ENCODE measurements around the gene KLF13. TPM values are rescaled to one million over a fixed set of nuclear protein-coding genes. Genes with fewer than 3 reads are reported as not detected.

KLF13 gene
- total RNA-seq, 1 experiment from 2014 or later = 60.1 TPM

- TF ChIP-seq REST (IDR thresholded peaks at IDR 0.05; ENCODE audit: low read depth) (no peak), JUND (IDR thresholded peaks at IDR 0.05) (no peak), EGR1 (IDR thresholded peaks at IDR 0.05; ENCODE audit: low read depth) (no peak), CBX3 (IDR thresholded peaks at IDR 0.05; ENCODE audit: low read depth) (no peak), YY1 (IDR thresholded peaks at IDR 0.05; ENCODE audit: extremely low read depth, insufficient replicate concordance, low read depth, low read length) (no peak)
Observed at GRCh38 chr15:31320022-31320421, 6.6 kb upstream of the KLF13 start (continued).

GRCh38 chr15:31321418-31321817 lies 5.2 kb upstream of the KLF13 start:
- H3K9ac ChIP-seq (ENCODE audit: low read length) = no peak overlapping the region
- no peaks in the 10 kb centered on the region for H3K9me2 ChIP-seq (ENCODE audit: insufficient read depth)
- H3K4me1 ChIP-seq (ENCODE audit: control insufficient read depth in 1 of 2, insufficient read depth in 2 of 2, low read length in 2 of 2) = peaks cover 4 to 10% of the 10 kb centered on the region in 2 experiments; a peak in 2 of 4 replicates
- H3K9me3 ChIP-seq (ENCODE audit: control insufficient read depth in 1 of 2, insufficient read depth in 1 of 2, low read depth in 1 of 2, low read length in 2 of 2) = no peaks in the 10 kb centered on the region
- CTCF ChIA-PET = no interaction called here
- H3K4me2 ChIP-seq (ENCODE audit: low read length) = no peak overlapping the region
- ATAC-seq = no peak
- POLR2A ChIA-PET = no interaction called here
- no peak overlapping the region for H3K4me3 ChIP-seq (replicated peaks in 1 of 2; ENCODE audit: low read depth in 1 of 2, low read length in 2 of 2)
- no peaks in the 10 kb centered on the region for H3K36me3 ChIP-seq (ENCODE audit: control insufficient read depth in 1 of 2, insufficient read depth in 2 of 2, low read length in 2 of 2)
- BruUV-seq (replicated peaks) = no TSS peak
- TF ChIP-seq ZBTB33 (IDR thresholded peaks at IDR 0.05; ENCODE audit: extremely low read depth, insufficient replicate concordance, low read length) = no peak
- H3K79me2 ChIP-seq (ENCODE audit: insufficient read depth, low read length) = no peaks in the 10 kb centered on the region
- RAD21 ChIA-PET (ENCODE audit: low non-redundant PET in 1 of 2, low total read pairs in 2 of 2, uncharacterized antibody in 2 of 2, unreplicated experiment in 2 of 2) = no interaction called here
- no peaks in the 10 kb centered on the region for H3K27me3 ChIP-seq (ENCODE audit: insufficient read depth, low read length)
- H3K27ac ChIP-seq (ENCODE audit: low read depth, low read length) = no peak overlapping the region
- intact Hi-C loops (cut with micrococcal nuclease) = no loop called here
- H2AFZ ChIP-seq (ENCODE audit: low read depth, low read length, poor library complexity, severe bottlenecking) = no peak overlapping the region
- no peak for DNase-seq (ENCODE audit: low read depth, low spot score)
- no peaks in the 10 kb centered on the region for H4K20me1 ChIP-seq (ENCODE audit: insufficient read depth)

Measured in HCT116 (cell line).